Coronary artery (tissue), 2 donors: ENCODE measurements around the gene KLHL3.
"Not testable (repeated sequence)": the region's sequence is repeated elsewhere in the genome, so short reads cannot be mapped to it uniquely, and the experiment has no call there.

Experiments
- DNase-seq: peaks from one replicate; pipeline ENCODE4 v3.0.0-alpha.2; 2017; ENCODE audit warnings: low spot score
- H3K27ac ChIP-seq, 2 donors: fragments of 200-600 bp; sonication (generic); one replicate each; pipeline ENCODE4 v1.5.1; 2016 to 2019
- H3K4me3 ChIP-seq: fragments of 200-600 bp; sonication (generic); 2 replicates; pipeline ENCODE4 v1.5.1; 2016; ENCODE audit warnings: mild to moderate bottlenecking, moderate library complexity
- CTCF ChIP-seq: fragments of 200-600 bp; sonication (generic); IDR thresholded peaks from one replicate; pipeline ENCODE4 v1.5.1; 2019; ENCODE audit warnings: antibody characterized with exemption

Gene KLHL3

DNA sequence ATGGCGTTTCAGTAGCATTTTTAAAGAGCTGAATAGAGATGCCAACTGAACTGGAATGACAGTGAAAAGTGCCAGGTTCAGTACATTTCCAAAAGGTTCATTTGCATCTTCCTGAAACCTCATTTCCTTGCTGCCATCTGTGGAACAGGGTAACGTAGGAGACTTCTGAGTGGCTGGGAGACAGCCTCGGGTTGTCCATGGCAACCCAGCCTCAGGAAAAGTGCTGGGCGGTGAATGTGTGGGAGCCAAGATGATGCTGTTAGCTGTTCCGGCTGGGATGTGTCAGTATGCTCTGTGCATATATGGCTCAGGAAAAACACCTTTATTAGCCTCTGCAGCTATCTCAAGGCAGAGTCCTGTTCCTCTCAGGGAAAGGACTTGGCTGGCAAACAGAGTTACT lies 87.5 kb downstream of the KLHL3 start:
- no peak for TF ChIP-seq CTCF
- Histone ChIP-seq H3K27ac (no peak overlapping the region), H3K4me3 (no peak overlapping the region)
- no peak for DNase-seq

- TF ChIP-seq CTCF, result no peak
- no peak overlapping the region for H3K27ac ChIP-seq
- H3K4me3 ChIP-seq, result no peak overlapping the region
- DNase-seq, result no peak
Measured at GRCh38 chr5:137647401-137647800, 88.5 kb downstream of the KLHL3 start.

DNA sequence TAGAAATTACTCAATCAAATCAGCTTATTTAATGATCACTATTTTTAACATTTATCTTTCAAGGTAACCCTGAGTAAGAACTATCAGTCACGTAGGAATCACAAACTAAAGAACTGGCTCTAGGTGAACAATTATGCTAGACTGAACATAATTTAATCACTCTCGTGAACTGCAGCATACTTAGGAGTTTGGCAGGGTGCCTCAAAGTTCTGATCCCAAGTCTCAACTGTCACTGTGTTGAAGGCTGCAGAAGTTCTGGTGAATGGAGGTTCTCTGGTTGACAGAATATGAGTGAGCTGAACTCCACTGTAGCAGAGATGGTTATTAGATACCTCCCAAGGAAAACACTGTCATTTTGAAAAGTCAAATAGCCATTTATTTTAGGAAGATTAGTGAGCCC lies 89.1 kb downstream of the KLHL3 start:
- no peak overlapping the region for H3K4me3 ChIP-seq
- TF ChIP-seq CTCF, result no peak
- H3K27ac ChIP-seq, result no peak overlapping the region
- DNase-seq, result no peak

DNA sequence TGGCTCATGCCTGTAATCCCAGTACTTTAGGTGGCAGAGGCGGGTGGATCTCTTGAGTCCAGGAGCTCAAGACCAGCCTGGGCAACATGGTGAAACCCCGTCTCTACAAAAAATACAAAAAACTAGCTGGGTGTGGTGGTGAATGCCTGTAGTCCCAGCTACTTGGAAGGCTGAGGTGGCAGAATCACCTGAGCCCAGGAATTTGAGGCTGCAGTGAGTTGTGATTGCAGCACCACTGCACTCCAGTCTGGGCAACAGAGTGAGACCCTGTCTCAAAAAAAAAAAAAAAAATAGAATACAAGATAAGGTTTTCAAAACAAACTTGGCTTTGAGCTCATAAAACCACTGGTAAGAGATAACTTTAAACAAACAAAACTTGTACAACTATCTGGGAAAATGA lies 92.8 kb downstream of the KLHL3 start:
- DNase-seq, result not testable (repeated sequence)

DNA sequence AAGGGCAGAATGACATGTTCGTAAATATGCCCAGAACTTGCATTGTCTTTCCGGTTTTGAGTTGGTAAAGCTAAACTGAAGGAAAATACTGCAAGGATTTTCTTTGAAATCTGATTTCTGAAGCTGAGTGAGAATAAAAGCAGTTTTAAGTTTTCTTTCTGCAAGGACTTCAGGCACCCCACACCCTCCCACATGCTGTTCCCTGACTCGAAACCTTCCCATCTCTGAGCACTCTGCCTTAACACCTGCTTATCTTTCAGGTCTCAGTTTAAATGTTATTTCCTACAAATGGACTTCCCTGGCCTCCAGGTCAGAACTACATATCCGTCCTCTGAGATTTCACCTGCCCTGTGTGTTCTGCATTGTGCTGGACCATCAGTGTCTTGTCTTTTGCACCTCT lies 93.8 kb downstream of the KLHL3 start:
- Histone ChIP-seq H3K27ac (no peak overlapping the region), H3K4me3 (no peak overlapping the region)
- DNase-seq, result no peak
- no peak for TF ChIP-seq CTCF

More for the DNA sequence above, 92.8 kb downstream of the KLHL3 start:
- H3K27ac ChIP-seq, H3K4me3 ChIP-seq: not testable (repeated sequence)

- no peak for DNase-seq
- Histone ChIP-seq H3K27ac (no peak overlapping the region), H3K4me3 (no peak overlapping the region)
- no peak for TF ChIP-seq CTCF
Measured at GRCh38 chr5:137641148-137641547, 94.7 kb downstream of the KLHL3 start.

GRCh38 chr5:137639645-137640044 lies 96.2 kb downstream of the KLHL3 start:
- Histone ChIP-seq H3K27ac (no peak overlapping the region), H3K4me3 (no peak overlapping the region)

More at GRCh38 chr5:137639645-137640044, 96.2 kb downstream of the KLHL3 start:
- DNase-seq, result no peak
- TF ChIP-seq CTCF, result no peak
